ENCODE measurements around the gene NAB1.
"Not testable (repeated sequence)": the region's sequence is repeated elsewhere in the genome, so short reads cannot be mapped to it uniquely, and the experiment has no call there.

Gene NAB1

DNA sequence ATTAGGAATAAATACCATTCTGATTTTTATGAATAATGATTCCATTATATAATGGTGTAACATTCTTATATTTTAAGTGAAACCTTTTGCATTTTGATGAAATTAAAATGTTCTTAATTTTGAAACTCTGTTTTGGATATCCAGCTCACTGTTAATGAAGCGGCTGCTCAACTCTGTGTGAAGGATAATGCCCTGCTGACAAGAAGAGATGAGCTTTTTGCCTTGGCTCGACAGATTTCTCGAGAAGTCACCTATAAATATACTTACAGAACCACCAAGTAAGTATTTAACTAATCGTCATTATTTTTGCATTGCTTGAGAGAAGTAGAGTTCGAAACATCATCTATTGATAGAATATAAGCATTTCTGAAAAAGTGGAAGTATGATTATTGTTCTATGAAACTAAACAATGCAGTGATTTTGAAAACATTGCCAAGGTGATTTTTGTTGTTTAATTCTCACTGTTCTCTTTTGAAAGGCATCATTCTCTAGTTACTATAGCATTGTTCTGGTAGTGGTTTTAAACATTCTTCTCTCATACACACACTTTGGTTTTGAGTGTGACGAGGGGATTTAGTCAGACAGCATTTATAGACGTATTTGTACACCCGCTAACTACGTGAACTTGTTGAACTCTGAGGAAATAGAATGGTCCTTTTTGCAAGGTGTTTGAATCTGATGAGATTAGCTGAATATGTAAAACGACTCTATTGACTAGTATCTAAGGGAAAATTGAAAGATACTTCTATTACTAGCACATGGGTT, 21.5 kb downstream of the NAB1 start:
- no peak for DNase-seq (ENCODE audit: low spot score)

DNA sequence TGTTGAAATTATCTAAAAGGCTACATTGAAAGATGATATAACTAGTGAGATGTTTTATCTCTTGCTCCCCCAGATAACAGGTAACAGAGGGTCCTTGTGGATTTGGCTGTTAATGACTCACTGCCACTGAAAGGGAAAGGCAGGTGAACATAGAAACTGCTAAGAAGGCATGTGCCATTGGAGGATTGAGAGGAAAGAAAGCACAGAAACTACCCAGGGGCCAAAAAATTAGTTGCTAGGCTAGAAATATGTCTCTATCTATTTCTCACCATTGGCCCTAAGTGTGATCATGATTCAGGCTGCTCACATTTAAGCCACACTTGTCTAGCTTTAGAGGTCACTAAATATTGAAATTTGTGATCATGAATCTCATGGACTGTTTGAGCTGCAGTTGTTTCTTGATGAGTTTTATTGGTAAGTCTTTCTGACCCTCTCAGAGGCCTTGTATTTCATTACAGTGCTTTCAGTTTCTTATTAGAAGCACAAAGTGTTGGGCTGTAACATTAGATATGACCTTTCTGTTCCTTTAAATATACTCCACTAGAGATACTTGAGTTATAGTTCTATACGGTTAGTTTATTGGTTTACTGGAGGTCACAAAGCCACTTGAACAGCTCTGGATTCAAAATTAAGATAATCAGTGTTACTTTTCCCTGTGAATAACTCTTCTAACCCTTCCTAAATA, 26.2 kb downstream of the NAB1 start:
- DNase-seq (ENCODE audit: low spot score): no peak

DNA sequence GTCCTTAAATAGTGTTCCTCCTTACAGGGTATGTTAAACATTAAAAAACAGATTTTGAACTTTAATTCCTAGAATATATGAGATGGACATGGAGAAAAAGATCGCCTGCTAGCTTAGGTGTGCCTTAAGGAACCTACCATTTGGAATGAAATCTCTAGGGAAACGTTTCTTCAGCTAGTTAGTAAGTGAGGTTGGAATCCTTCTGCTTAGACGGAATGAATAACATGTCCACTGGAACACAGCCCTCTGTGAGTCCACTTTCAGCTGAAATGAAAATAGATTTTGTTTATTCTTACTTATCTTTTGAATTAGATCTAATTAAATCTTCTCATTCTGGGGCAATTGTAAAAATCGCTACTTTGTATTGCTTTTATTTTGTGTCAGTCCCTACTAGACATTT, 28.4 kb downstream of the NAB1 start:
- DNase-seq (ENCODE audit: low spot score): no peak

DNA sequence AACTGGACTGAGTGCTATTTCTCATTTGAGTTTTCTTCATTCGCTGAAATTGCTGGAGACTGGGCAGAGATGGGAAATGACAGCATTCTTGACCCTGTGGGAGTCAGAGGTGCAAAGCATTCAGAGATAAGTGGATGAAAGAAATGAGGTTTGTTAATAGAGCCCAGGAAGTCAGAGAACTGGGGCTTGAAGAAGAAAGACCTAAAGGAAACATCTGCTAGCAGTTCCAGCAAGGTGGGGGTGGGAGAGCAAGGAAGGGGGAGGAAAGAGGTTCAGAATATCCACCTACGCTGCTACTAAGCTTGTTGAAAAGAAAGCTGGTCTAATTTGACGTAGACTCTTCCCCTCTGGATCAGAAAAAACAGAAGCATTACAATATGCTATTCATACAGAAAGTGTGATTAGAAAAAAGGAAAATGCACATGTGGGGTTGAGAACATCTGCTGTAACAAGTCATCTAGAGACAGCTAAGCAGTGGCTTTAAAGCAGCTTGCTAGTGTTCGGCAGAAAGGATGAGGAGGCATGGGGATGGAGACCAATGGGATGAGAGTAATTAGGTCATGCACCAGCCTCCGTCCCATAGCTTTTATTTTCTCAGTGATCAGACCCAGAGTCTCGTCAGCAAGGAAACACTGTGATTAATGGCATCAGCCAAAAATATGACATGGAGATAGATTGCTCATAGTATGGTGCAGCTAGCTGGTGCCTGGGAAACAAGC, 29.7 kb downstream of the NAB1 start:
- DNase-seq (ENCODE audit: low spot score): no peak

DNA sequence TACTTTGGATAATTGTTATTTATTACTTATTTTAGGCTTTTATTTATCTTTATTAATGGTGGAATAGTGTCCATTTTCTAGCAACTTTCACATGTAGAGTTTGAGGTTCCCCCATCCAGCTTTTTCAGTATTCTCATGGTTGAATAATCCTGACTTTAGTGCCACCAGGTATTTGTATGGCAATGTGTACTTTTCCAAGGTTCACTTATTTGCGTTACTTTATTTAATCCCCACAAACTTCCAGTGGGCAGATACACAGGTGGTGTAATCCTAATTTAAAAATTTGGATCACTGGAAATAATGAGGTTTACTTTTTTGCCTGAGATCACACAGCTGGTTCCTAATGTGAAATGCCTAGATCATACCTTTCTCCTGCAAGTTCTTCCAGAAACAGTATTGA, 30.5 kb downstream of the NAB1 start:
- DNase-seq (ENCODE audit: low spot score): no peak

DNA sequence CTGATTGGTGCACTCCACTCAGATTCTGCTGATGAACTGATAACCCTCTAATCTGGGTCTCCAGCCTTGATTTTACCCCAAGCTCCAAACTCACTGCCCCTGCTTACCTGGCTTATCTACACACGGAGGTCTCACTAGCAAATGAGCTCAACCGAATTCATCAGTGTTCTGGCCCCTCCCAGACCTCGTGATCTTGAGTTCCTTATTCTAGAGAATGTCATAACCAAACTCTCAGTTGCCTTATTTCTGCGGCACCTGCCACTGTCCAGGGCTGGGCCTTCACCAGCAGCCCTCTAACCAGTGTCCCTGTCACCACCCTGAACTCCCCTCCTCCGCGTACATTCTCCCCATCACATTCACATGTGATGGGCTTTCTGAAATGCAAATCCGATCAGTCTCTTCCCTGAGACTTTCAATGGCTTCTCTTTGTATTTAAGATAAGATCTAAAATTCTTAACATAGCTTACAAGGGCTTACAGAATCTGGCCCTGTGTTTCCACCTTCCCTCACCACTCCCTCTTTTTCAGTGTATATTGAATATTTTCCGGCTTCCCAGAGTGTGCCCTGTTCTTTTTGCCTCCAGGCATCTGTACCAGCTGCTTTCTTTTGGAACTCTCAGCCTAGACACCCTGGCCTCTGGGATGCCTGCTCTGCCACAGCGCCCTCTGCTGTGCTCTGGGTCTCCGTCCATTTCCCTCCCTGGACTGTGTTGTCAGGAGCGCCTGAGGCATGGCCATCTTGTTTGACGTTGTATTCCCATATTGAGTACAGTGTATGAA, 31.1 kb downstream of the NAB1 start:
- peak; percentile 33 for DNase-seq (ENCODE audit: low spot score)

DNA sequence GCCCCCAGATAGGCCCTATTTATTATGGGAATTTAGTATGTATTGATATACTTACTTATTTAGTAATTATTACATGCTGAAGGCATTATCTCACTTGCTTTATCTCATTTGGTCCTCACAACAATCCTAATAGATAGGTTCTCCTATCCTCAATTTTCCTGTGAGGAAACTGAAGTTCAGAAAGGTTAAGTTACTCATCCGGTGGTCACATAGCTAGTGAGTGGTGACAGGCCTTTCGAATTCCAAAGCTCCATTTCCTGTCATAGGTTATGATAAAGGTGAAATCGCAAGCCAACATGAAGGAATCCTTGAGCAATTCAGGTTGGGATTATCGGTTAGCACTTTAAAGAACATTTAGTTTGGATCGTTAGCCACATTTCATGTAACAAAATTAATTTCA, 33.3 kb downstream of the NAB1 start:
- no peak for DNase-seq (ENCODE audit: low spot score)

DNA sequence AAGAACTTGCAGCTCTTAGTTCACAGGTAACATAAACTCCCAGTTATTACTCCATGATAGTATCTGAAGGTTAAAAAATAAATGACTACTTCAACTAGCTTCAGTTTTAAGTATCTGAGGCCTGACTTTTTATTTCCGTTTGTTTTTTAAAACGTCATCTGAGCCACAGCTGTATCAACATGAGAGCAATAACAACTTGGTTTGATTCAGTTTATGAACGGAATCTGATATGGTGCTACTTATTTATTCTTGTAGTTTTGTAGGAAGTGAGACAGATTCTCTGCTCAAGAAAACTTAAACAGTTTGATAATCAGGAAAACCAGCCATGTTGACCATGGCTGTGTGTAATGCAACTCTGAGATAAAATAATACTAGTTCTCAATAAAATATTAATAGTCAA, 34.9 kb downstream of the NAB1 start:
- no peak for DNase-seq (ENCODE audit: low spot score)

DNA sequence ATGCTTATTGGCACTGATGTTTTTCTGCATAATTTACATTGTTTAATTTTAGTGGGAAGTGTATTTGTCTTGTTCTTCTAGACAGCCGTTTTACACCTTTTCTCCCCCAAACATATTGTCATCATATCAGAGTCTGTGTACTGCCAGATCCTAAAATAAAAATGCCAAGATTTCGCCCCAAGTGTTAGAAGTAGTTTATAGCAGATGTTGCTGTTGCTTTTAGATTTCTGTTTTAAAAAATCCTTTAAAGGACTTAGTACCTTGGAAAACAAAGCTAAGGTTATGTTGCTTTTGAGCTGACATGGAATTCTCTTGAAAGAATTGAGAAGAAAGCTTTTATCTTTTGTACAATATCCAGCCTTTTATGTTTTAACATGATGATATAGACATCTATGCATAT, 36.0 kb downstream of the NAB1 start:
- DNase-seq (ENCODE audit: low spot score): no peak

DNA sequence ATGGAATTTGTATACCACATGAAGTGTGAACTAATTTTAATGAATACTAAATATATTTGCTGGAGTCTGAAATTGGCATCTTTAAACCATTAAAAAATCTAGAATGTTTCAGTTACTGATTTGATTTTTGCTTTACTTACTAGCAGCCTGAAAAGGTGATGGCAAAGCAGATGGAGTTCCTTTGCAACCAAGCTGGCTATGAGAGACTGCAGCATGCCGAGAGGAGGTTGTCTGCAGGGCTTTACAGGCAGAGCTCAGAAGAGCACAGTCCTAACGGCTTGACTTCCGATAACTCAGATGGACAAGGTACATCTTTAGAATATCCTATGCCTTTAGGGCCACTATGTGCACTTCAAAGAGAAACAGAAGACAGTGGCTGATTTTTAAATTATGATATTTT, 36.5 kb downstream of the NAB1 start:
- no peak for DNase-seq (ENCODE audit: low spot score)

DNA sequence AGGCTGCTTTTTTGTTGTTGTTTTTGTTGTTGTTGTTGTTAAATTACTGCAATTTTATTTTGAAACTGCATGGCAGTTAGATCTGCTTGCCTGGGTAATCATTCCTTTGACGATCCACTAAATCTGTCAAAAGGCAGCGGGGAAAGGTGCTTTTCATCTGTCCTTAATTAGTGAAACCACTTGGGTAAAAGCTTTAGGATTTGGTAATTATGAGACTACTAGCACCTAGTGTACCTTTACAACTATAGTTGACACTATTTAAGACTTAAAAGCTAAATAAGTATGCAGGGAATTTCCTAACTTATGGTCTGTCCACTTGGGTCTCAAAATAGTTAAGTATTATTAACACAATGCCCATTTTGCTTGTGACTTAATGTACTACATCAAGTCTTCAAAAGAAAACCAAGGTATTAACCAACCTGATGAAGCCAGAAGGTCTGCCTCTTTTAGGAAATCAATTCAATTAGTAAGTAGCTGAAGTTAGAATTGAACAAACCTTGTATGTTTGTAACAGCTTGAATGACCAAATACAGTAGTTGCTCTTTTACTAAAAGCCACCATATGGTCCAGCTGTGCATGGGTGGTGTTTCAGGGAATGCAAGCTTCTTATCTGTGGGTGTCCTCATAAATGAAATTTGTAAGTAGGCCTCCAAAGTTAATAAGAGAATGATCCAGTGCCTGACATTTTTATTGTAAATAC, 44.8 kb downstream of the NAB1 start:
- no peak for DNase-seq (ENCODE audit: low spot score)

DNA sequence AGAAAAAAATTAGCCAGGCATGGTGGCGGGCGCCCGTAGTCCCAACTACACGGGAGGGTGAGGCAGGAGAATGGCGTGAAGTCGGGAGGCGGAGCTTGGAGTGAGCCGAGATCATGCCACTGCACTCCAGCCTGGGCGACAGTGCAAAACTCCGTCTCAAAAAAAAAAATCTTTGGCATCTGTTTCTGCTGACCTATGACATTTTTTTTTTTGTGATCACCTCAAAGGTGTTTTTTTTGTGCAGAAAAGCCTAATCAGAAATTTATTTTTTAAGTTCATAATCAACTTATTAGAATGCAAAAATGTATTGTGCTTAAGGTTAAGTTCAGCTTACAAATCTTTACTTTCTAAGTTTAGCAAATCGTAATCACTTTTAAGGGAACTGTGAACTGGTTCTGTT, 45.6 kb downstream of the NAB1 start:
- DNase-seq (ENCODE audit: low spot score): no peak

DNA sequence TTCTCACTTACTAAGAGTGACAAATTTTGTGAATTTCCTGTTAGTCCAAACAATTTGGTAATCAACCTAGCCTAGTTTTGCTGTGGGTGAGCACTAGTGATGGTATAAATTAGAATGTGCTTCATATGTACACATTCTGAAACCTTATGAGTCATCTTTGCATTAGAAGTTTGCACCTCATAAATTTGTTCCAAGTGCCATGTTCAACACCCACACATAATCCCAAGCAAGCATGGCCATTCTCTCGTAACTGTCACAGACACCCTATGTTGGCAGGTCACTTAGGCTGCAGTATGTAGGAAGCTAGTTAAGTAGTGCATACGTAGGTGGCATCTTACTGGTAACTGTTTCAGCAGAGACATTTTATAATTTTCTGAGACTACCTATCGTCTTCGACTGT, 46.9 kb downstream of the NAB1 start:
- no peak for DNase-seq (ENCODE audit: low spot score)

DNA sequence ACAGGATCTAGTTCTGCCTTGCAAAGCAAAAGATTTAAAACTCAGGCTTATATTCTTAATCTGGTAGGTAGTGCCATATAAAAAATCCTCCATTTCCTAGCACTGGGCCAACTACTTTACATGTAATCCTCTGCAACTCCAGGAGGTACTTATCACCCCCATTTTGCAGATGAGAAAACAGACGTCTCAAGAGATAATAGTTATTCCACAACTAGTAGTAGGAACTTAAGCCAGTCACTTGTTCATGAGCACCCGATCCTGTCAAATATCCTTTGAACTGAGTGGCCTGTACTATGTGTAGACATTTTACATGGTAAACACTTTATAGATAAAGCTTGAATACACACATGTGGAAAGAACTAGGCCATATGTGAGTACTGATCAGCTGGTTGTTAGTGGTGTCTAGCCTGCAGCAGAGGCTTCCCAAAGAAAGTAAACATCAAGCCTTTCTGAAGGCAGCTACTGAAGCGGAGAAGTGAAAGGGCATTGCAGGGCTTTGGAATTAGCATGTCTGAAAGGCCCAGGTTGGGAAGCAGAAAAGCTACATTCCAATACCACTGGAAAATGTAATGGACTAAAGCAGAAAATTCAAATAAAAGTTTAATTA, 48.0 kb downstream of the NAB1 start:
- no peak for DNase-seq (ENCODE audit: low spot score)

DNA sequence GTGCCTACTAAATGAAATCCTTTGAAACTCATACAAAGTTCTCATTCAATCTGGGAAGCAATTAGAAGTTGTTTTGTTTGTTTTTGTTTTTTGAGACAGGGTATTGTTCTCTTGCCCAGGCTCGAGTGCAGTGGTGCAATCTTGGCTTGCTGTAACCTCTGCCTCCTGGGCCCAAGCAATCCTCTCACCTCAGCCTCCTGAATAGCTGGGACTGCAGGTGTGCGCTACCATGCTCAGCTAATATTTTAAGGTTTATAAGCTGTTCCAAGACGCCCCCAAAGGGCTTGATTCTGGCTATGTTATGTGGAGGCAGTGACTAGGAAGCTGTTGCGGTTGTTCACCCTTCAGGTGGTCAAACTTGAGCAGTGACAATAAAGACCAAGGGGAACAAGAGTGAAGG, 48.5 kb downstream of the NAB1 start:
- DNase-seq (ENCODE audit: low spot score): no peak

DNA sequence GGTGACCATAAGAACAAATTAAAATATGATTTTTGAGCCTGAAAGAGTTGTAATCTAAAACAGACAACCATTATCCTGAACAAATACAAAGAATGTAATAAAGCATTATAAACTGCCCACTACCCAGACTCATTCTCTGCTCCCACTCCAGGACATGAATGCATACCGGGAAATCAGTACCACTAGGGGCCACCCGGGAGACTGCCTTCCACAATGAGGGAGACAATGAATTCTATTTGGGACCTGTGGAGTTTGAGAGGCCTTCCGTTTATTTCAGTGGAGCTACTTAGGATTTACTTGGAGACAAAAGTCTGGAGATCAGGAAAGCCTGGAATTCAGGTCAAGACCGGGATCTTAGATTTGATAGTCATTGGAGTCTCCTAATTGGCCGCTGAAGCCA, 50.0 kb downstream of the NAB1 start:
- DNase-seq (ENCODE audit: low spot score): no peak

DNA sequence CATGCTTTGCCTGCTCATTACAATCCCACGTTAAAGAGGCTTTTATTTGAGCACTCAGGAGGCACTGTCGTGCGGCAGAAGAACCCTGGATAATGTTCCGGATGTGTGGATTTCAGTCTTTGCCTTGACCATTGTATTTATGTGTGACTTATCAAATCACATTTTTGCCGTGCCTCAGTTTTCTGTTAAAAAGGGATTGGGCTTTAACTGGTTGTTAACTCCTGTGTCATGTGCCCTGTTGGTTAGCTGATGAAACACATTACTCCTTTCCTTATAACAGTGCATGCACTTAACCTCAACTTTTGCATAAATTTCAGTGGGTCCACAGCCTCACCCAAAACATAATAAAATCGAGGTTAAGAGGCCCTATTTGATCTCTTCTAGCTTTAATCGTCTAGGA, 52.7 kb downstream of the NAB1 start:
- peak; percentile 46 for DNase-seq (ENCODE audit: low spot score)

DNA sequence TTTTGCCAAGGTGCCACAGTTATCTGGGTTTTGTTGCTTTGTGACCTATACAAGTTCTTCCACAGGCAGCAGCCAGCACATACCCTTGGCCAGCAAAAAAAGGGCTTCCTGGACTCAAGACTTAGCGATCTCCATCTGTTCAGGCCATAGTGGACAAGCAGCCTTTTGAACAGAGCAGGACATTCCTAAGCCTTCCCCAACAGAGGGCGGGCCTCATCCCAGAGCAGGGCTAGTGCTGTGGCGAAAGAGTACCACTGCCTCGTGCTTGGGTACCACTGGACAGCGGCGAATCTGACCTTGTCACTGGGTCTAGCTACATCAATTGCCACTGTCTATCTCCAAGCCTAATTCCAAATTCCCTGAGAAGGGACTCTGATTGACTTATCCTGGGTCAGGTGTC, 56.4 kb downstream of the NAB1 start:
- no peak for DNase-seq (ENCODE audit: low spot score)

DNA sequence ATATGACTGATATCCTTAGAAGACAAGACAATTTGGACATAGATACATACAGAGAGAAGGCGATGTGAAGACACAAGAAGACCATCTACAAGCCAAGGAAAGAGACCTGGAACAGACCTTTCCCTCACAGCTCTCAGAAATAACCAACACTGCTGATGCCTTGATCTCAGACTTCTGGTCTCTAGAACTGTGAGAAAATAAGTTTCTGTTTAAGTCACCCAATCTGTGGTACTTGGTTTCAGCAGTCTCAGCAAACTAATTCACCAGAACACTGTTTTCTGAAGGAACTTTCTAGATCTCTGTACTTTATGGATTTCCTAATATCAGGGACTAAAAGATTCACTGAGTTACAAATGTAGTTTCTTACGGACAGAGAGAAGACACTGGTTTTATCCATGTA, 58.8 kb downstream of the NAB1 start:
- no peak for DNase-seq (ENCODE audit: low spot score)

DNA sequence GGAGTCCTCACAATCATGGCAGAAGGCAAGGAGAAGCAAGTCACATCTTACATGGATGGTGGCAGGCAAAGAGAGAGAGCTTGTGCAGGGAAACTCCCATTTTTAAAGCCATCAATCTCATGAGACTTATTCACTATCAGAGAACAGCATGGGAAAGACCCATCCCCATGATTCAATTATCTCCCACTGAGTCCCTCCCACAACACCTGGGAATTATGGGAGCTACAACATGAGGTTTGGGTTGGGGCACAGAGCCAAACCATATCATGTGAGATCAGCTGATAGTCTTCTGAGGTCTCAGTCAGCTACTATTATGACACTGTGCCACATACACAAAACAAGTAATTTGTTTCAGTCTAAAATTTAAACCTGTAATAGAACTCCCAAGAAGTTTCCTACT, 59.8 kb downstream of the NAB1 start:
- not testable (repeated sequence) for DNase-seq (ENCODE audit: low spot score)

DNA sequence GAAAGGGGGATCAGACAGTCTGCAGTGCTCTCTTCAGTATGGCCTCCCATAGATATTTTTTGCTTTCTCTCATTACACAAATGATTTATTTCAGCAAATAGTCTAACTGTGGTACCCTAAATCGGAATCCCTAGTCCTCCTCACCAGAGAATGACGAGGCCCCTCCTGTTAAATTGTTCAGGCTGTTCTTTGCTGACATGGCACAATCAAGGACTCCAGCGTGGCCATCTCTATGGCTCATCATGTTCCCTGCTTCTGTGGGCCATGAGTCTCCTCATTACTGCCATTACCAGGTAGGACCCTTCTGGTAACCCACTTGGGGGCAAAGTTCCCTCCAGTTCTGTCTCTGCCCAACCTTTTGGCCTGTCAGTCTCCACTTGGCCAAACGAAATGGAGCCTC, 62.2 kb downstream of the NAB1 start:
- no peak for DNase-seq (ENCODE audit: low spot score)

DNA sequence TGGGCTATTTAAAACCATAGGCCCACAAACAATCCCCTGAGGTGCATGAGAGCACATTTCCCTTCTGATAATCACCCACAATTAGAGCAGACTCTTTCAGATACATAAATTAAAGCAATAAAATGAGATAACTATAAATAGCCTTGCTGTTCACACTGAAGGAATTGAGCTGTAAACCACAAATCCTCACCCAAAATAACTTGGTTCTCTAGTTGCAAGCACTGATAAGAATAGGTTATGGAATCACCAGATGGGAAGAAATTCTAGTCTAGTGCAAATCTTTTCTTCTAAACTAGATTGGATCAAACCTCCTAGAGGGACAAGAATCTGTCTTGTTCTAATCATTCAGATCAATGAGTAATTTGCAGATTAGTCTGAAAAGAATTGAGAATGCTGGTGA, 64.6 kb downstream of the NAB1 start:
- no peak for DNase-seq (ENCODE audit: low spot score)

All from NAMALWA (cell line).